Measurements from ENCODE around the gene FASN.

Gene FASN

DNA sequence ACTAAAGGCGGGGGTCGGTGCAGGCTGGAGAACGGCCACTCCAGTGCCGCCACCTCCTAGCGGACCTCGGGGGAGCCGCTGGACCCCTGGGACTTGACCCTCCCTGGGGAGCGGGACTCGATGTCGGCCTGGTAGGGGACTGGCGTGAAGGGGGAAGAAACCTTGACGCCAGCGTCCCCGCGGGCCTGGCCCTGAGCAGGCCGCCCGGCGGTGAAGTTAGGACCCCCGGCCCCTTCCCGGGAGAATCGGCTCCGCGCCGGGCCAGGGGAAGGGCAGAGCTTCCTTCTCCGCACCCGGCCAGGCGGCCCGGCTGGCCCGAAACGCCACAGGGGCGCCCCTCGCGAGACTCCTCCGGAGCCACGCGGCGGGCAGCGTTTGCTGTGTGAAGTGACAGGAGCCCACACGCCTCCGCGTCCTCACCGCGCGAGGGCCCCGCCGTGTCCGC, 32.8 kb downstream of the FASN start:
- in situ Hi-C loops (cut with MboI; ENCODE audit: low pct_unique_long_range_greater_than_20kb, low sequenced_read_pairs, unreplicated experiment): no loop called here
- TF ChIP-seq, protein P1, sequence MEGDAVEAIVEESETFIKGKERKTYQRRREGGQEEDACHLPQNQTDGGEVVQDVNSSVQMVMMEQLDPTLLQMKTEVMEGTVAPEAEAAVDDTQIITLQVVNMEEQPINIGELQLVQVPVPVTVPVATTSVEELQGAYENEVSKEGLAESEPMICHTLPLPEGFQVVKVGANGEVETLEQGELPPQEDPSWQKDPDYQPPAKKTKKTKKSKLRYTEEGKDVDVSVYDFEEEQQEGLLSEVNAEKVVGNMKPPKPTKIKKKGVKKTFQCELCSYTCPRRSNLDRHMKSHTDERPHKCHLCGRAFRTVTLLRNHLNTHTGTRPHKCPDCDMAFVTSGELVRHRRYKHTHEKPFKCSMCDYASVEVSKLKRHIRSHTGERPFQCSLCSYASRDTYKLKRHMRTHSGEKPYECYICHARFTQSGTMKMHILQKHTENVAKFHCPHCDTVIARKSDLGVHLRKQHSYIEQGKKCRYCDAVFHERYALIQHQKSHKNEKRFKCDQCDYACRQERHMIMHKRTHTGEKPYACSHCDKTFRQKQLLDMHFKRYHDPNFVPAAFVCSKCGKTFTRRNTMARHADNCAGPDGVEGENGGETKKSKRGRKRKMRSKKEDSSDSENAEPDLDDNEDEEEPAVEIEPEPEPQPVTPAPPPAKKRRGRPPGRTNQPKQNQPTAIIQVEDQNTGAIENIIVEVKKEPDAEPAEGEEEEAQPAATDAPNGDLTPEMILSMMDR (IDR thresholded peaks at IDR 0.05; ENCODE audit: extremely low read depth, insufficient read depth, missing control alignments): no peak
- no peak for DNase-seq (ENCODE audit: low spot score)

DNA sequence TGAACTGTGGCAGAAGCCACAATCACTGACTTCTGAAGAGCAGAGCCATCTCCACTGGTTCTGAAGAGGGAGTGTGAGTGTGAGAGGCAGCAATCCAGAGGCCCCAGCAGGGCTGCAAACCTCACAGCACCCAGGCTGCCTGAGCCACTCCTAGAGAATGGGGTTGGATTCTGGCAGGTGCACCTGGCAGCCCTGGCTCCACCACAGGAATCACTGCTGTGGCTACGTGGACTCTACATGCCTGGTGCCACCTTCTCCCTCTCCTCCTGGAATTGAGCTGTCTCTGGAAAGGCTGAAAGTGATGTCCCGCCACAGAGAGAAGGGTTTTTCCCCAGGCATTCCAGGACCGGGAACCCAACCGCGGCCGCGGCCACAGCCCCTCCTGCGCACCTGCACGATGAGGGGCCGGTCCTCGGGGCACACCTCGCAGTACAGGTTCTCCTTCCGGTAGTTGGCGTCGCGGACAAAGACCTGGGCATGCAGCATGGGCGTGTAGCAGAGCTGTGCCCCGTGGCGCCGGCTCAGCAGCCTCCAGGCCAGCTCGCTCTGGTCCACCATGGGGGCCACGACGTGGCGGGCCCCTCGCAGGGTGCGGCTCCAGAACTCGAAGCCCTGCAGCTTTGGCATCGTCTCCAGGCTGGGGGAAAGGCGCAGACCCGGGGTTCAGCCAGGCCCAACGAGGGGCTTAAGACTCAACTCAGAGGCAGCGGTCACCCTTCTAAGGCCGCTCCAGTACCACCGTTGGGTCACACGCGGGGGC, 33.4 kb downstream of the FASN start:
- in situ Hi-C loops (cut with MboI; ENCODE audit: low pct_unique_long_range_greater_than_20kb, low sequenced_read_pairs, unreplicated experiment): no loop called here
- DNase-seq (ENCODE audit: low spot score): no peak
- TF ChIP-seq, protein P1 (IDR thresholded peaks at IDR 0.05; ENCODE audit: extremely low read depth, insufficient read depth, missing control alignments): no peak

DNA sequence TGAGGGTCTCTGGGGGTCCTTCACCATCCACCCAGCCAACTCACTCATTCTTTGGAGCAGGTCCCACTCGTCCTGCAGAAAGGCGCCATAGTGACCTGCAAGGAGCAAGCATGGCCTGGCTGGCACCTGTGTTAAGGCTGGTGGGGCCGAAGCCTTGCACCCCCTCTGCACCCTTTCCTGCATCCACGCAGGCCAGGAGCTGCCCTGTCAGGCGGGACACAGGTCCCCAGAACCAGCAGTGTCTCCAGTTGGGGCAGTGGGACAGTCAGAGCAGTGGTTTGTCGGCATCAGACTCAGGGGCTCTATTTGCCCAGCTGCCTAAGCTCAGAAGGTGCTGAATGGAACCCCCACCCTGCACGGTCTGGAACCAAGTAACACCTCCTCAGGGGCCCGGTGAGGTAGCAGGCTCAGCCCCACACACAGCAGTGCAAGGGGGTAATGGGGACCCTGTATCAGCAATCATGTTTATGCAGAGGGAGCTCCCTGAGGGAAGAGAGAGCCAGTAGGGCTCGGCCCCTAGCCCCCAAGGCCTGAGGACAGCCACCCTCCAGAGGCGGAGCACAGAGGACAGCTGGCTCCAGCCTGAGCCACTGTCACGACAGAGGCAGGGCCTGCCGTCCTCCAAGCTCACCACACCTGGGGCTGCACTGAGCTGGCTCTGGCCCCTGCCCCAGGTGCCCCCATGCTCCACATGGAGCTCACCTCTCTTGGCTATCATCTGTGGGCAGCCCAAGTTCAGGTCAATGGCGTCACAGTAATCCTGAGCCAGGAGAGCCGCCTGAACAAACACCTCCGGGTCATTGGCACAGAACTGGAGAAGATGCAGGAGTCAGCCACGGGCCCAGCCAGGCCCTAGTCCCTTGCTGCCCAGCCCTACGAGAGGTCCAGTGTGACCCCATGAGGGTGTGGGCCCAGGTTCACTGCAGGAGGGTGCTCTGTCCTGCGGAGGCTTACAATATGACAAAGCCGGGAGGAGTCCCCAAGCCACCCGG, 34.3 kb downstream of the FASN start:
- TF ChIP-seq, protein P1 (IDR thresholded peaks at IDR 0.05; ENCODE audit: extremely low read depth, insufficient read depth, missing control alignments): no peak
- DNase-seq (ENCODE audit: low spot score): no peak
- in situ Hi-C loops (cut with MboI; ENCODE audit: low pct_unique_long_range_greater_than_20kb, low sequenced_read_pairs, unreplicated experiment): no loop called here

DNA sequence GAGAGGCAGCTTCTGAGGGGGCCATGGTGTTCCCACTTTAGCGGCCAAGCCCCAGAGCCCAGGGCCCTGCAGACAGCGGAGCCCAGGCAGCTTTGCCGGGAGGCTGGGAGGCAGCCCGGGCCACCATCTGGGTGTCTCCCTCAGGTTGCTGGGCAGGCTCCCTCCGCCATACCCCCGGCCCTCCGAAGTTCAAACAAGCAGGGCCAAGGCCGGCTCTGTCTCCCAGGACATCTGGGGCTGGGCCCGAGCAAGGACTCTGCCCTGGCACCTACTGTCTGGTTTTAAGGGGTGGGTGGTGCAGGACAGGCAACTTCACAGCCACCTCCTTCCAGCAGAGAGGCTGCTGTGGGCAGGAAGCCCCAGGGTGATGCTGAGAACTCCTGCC, 35.1 kb downstream of the FASN start:
- TF ChIP-seq, protein P1 (IDR thresholded peaks at IDR 0.05; ENCODE audit: extremely low read depth, insufficient read depth, missing control alignments): no peak
- no peak for DNase-seq (ENCODE audit: low spot score)
- in situ Hi-C loops (cut with MboI; ENCODE audit: low pct_unique_long_range_greater_than_20kb, low sequenced_read_pairs, unreplicated experiment): no loop called here

DNA sequence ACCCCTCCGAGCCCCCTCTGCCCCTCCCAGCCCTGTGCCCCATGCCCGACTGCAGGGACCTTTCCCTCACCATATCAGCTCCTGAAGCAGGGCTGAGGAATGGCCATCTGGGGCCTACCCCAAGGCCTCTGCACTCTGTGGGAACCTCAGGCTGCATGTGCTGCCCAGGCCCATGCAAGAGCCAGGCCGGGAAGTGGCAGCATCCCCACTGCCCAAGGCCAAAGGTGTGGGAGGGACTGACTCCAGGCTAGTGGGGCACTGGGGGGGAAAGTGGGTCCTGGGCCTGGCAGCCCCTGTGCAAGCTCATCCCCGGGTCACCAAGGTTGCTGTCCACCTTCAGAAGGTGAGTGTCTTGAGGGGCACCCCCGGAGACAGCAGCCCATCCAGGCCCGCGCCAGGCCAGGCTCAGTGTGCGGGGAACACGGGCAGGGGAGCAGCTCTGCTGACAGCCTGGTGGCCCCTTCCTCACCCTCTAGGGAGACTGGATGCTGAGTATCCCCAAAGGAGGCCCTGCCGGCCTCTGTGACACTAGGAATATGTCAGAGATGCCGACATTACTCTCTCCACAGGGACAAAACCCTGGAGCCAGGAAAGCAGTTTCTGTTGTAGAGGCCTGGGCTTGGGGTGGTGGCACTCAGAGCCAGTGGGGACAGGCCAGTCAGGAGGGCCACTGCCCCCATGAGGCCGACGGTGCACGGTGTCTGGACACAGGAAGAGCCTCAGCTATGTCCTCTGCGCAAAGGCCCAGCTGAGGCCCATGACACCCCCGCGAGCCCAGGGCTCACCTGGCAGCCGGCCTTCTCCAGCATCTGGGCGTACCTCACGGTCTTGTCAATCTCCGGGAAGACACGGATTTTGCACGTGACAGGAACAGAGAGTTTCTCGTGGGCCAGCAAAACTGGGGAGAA, 35.7 kb downstream of the FASN start:
- TF ChIP-seq, protein P1 (IDR thresholded peaks at IDR 0.05; ENCODE audit: extremely low read depth, insufficient read depth, missing control alignments): no peak
- in situ Hi-C loops (cut with MboI; ENCODE audit: low pct_unique_long_range_greater_than_20kb, low sequenced_read_pairs, unreplicated experiment): no loop called here
- DNase-seq (ENCODE audit: low spot score): no peak

Measured in GM13977 (cell line).